ENCODE data around the gene CRTAC1.

The CRTAC1 gene

GRCh38 chr10:97969538-97970079 lies 60.8 kb downstream of the CRTAC1 start:
- Mint-ChIP-seq H3K4me3 (no peak overlapping the region), H3K27me3 (peaks cover 52% of the 10 kb centered on the region), H3K4me1 (no peaks in the 10 kb centered on the region), H3K27ac (no peak overlapping the region), H3K36me3 (ENCODE audit: low read depth) (no peaks in the 10 kb centered on the region), H3K9me3 (no peaks in the 10 kb centered on the region)
- no peak for DNase-seq
- ATAC-seq, result no peak

- Mint-ChIP-seq H3K27ac (no peak overlapping the region), H3K9me3 (no peaks in the 10 kb centered on the region), H3K27me3 (peaks cover 20% of the 10 kb centered on the region), H3K4me3 (no peak overlapping the region), H3K36me3 (ENCODE audit: low read depth) (no peaks in the 10 kb centered on the region), H3K4me1 (no peaks in the 10 kb centered on the region)
- no peak for ATAC-seq
- DNase-seq, result no peak
These were observed 65.7 kb downstream of the CRTAC1 start for GRCh38 chr10:97964748-97965147.

GRCh38 chr10:97961945-97962344 lies 68.5 kb downstream of the CRTAC1 start:
- Mint-ChIP-seq H3K4me3 (no peak overlapping the region), H3K27ac (no peak overlapping the region), H3K27me3 (peaks cover 14% of the 10 kb centered on the region), H3K4me1 (no peaks in the 10 kb centered on the region), H3K9me3 (no peaks in the 10 kb centered on the region), H3K36me3 (ENCODE audit: low read depth) (no peaks in the 10 kb centered on the region)
- no peak for DNase-seq
- no peak for ATAC-seq

GRCh38 chr10:97960269-97961056 lies 70.0 kb downstream of the CRTAC1 start:
- DNase-seq, result no peak
- H3K4me3 Mint-ChIP-seq, result no peak overlapping the region
- no peaks in the 10 kb centered on the region for H3K9me3 Mint-ChIP-seq
- no peaks in the 10 kb centered on the region for H3K4me1 Mint-ChIP-seq
- H3K27me3 Mint-ChIP-seq, result peaks cover 11% of the 10 kb centered on the region
- ATAC-seq, result no peak
- H3K36me3 Mint-ChIP-seq (ENCODE audit: low read depth), result no peaks in the 10 kb centered on the region
- no peak overlapping the region for H3K27ac Mint-ChIP-seq

DNA sequence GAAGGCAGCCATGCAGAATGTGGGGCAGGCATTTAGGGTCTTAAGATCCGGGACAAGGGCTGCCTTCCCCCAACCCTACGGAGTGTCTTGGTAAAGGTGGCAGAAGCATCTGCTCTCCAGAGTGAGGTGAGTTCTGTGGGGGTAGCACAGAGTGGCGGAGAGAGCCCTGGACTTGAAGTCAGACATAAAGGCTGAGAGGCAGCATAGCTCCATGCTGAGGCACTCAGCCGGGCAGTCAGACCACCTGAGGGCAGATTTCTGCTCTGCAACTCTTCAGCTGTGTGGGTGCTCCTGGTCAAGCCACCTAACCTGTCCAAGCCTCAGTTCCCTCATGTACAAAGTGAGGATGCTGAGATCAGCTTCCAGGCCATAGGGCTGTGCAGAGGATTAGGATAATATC lies 81.0 kb downstream of the CRTAC1 start:
- Mint-ChIP-seq H3K4me3 (no peak overlapping the region), H3K27ac (no peak overlapping the region), H3K4me1 (no peaks in the 10 kb centered on the region), H3K36me3 (ENCODE audit: low read depth) (peaks cover 7% of the 10 kb centered on the region), H3K27me3 (peaks cover 23% of the 10 kb centered on the region), H3K9me3 (peaks cover 13% of the 10 kb centered on the region)
- DNase-seq, result no peak
- no peak for ATAC-seq

DNA sequence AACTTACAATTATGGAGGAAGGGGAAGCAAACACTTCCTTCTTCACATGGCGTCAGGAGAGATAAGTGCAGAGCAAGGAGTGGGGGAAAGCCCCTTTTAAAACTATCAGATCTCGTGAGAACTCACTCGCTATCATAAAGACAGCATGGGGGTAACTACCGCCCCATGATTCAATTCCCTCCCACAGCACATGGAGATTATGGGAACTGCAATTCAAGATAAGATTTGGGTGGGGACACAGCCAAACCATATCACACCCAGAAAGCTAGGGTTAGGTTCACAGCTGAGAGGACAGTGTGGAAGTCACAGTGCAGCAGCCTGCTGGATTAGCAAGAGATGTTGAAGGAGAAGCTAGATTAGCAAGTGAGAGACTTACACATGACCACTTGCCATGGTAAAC lies 81.6 kb downstream of the CRTAC1 start:
- DNase-seq, result no peak
- H3K4me1 Mint-ChIP-seq, result no peaks in the 10 kb centered on the region
- peaks cover 26% of the 10 kb centered on the region for H3K27me3 Mint-ChIP-seq
- ATAC-seq, result no peak
- no peak overlapping the region for H3K4me3 Mint-ChIP-seq
- peaks cover 7% of the 10 kb centered on the region for H3K36me3 Mint-ChIP-seq (ENCODE audit: low read depth)
- no peak overlapping the region for H3K27ac Mint-ChIP-seq
- H3K9me3 Mint-ChIP-seq, result peaks cover 13% of the 10 kb centered on the region

DNA sequence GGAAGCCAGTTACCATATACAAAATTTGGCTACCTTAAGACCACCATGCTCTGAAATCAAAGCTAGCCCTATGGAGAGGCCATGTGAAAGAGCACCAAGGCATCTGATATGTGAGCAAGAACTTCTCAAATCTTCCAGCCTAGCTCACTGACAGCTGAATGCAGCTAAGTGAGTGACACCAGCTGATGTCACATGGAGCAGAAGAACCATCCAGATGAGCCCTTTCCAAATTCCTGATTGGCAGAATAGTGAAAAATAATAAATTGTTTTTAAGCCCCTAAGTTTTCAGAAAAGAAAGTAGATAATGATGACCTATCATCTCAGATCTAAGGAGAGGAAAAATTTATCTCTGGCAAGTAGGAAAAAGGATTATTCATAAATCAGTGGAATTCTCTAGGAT lies 85.6 kb downstream of the CRTAC1 start:
- H3K27me3 Mint-ChIP-seq, result peaks cover 43% of the 10 kb centered on the region
- DNase-seq (no peak), ATAC-seq (no peak)
- H3K36me3 Mint-ChIP-seq (ENCODE audit: low read depth), result peaks cover 7% of the 10 kb centered on the region
- peaks cover 13% of the 10 kb centered on the region for H3K9me3 Mint-ChIP-seq
- no peak overlapping the region for H3K4me3 Mint-ChIP-seq
- H3K27ac Mint-ChIP-seq, result no peak overlapping the region
- H3K4me1 Mint-ChIP-seq, result no peaks in the 10 kb centered on the region

DNA sequence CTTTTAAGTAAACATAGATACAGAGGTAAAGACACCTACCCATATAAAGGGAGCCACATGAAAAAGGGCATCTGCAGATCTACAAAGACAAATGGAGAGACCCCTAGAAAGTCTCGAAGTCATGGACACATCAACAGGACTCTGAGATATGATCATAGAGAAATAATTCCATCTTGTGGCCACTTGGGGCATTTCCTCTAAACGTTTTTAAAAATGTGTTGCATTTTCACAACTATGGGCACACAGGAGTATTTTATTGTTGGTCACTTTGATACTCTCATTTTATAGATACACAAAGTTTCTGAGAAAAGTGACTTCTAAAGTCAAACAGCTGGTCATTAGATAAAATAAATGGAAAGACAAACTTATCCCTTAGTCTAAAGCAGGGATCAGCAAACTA lies 87.1 kb downstream of the CRTAC1 start:
- ATAC-seq (no peak), DNase-seq (no peak)
- Mint-ChIP-seq H3K9me3 (peaks cover 8% of the 10 kb centered on the region), H3K4me3 (no peak overlapping the region), H3K4me1 (no peaks in the 10 kb centered on the region), H3K36me3 (ENCODE audit: low read depth) (peaks cover 6% of the 10 kb centered on the region), H3K27me3 (peaks cover 35% of the 10 kb centered on the region), H3K27ac (no peak overlapping the region)

DNA sequence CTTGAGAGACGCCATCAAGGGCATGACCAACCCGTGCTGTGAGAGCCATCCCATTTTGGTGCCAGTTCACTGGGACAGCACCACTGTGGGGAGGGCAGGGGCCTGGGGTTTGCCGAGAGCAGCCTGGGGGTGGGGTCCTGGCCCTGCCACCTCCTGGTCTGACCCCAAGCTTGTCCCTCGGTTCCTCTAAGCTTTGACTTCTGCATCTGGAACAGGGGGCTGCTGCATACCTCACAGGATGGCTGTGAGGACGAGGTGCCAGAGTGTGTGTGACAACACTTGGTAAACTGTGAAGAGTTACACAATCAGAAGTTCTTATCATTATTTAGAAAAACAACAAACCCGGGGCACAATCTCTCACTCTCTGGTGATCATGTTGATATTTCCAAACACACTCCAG lies 89.9 kb downstream of the CRTAC1 start:
- ATAC-seq (no peak), DNase-seq (no peak)

GRCh38 chr10:97939446-97939990 lies 90.9 kb downstream of the CRTAC1 start:
- peaks cover 26% of the 10 kb centered on the region for H3K27me3 Mint-ChIP-seq
- H3K4me1 Mint-ChIP-seq, result no peaks in the 10 kb centered on the region
- no peaks in the 10 kb centered on the region for H3K36me3 Mint-ChIP-seq (ENCODE audit: low read depth)
- ATAC-seq, result no peak
- H3K9me3 Mint-ChIP-seq, result no peaks in the 10 kb centered on the region
- no peak for DNase-seq
- no peak overlapping the region for H3K27ac Mint-ChIP-seq
- no peak overlapping the region for H3K4me3 Mint-ChIP-seq

More for the DNA sequence above, 89.9 kb downstream of the CRTAC1 start:
- H3K4me3 Mint-ChIP-seq, result no peak overlapping the region
- no peaks in the 10 kb centered on the region for H3K4me1 Mint-ChIP-seq
- peaks cover 29% of the 10 kb centered on the region for H3K27me3 Mint-ChIP-seq
- no peak overlapping the region for H3K27ac Mint-ChIP-seq
- H3K9me3 Mint-ChIP-seq, result no peaks in the 10 kb centered on the region
- no peaks in the 10 kb centered on the region for H3K36me3 Mint-ChIP-seq (ENCODE audit: low read depth)

GRCh38 chr10:97937928-97938327 lies 92.5 kb downstream of the CRTAC1 start:
- H3K4me1 Mint-ChIP-seq, result no peaks in the 10 kb centered on the region
- H3K4me3 Mint-ChIP-seq, result no peak overlapping the region
- no peak for DNase-seq
- peaks cover 20% of the 10 kb centered on the region for H3K27me3 Mint-ChIP-seq
- no peak overlapping the region for H3K27ac Mint-ChIP-seq
- H3K36me3 Mint-ChIP-seq (ENCODE audit: low read depth), result no peaks in the 10 kb centered on the region
- no peaks in the 10 kb centered on the region for H3K9me3 Mint-ChIP-seq
- ATAC-seq, result no peak

GRCh38 chr10:97937054-97937453 lies 93.4 kb downstream of the CRTAC1 start:
- Mint-ChIP-seq H3K9me3 (no peaks in the 10 kb centered on the region), H3K27ac (no peak overlapping the region), H3K4me1 (no peaks in the 10 kb centered on the region), H3K36me3 (ENCODE audit: low read depth) (no peaks in the 10 kb centered on the region), H3K4me3 (no peak overlapping the region), H3K27me3 (peaks cover 16% of the 10 kb centered on the region)
- DNase-seq, result no peak
- ATAC-seq, result no peak

- Mint-ChIP-seq H3K27me3 (peaks cover 8% of the 10 kb centered on the region), H3K9me3 (no peaks in the 10 kb centered on the region), H3K36me3 (ENCODE audit: low read depth) (no peaks in the 10 kb centered on the region), H3K4me3 (no peak overlapping the region), H3K4me1 (no peaks in the 10 kb centered on the region), H3K27ac (no peak overlapping the region)
- DNase-seq, result no peak
- no peak for ATAC-seq
These were observed 94.3 kb downstream of the CRTAC1 start for GRCh38 chr10:97936126-97936525.

DNA sequence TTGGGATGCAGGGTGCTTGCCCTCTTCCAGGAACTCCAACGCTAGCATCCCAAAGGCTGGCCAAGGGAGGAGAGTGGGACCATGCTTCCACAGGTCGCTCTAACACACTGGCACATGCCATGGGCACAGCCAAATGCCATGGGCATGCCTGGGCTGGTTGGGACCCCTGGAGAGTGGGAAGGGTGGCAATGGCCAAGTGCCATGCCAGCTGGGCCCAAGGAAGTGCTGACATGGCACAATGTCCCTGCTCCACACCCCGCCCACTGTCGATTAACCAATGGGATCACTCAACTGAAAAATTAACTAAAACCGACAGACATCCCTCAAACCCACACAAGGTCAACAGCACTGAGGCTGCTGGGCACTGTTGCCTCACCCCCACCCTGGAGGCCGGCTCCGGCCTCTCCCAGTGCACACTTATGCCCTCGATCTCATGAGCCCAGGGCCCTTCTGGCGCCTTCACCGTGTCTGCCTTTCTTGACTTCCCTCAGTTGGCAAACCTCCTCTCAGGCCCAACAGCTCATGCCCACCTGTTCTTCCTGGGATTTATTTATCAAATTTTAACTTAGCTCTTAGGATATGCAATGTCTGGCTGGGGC lies 97.4 kb downstream of the CRTAC1 start:
- Mint-ChIP-seq H3K4me3 (no peak overlapping the region), H3K27me3 (peaks cover 8% of the 10 kb centered on the region)
- no peak for ATAC-seq

DNA sequence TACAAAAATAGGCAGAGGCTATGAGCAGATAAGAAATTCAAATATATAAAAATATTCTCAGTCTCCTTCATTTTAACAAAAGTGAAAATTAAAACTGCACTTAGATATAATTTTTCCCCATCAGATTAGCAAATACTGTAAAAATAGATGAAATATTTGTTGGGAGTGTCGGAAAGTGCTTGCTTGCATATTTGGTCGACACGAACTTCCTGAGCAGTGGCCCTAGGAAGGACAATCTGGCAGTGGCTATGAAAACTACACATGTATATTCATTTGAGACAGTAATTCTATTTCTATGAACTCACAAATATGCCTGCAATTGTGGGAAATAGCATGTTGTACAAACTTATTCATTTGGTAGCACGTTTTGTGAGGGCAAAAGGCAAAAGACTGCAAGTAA lies 99.4 kb downstream of the CRTAC1 start:
- Mint-ChIP-seq H3K4me3 (no peak overlapping the region), H3K27me3 (peaks cover 14% of the 10 kb centered on the region), H3K9me3 (no peaks in the 10 kb centered on the region), H3K4me1 (no peaks in the 10 kb centered on the region), H3K36me3 (ENCODE audit: low read depth) (no peaks in the 10 kb centered on the region), H3K27ac (no peak overlapping the region)
- DNase-seq (no peak), ATAC-seq (no peak)

More for the DNA sequence above, 97.4 kb downstream of the CRTAC1 start:
- Mint-ChIP-seq H3K36me3 (ENCODE audit: low read depth) (no peaks in the 10 kb centered on the region), H3K9me3 (no peaks in the 10 kb centered on the region), H3K4me1 (no peaks in the 10 kb centered on the region), H3K27ac (no peak overlapping the region)
- DNase-seq, result no peak
